ENCODE results near the gene CLSTN2. TPM values are rescaled to one million over a fixed set of nuclear protein-coding genes. Genes with fewer than 3 reads are reported as not detected.

CLSTN2 gene
- total and polyA plus RNA-seq, 2 experiments from 2014 or later, result 3.5 to 7.0 TPM

DNA sequence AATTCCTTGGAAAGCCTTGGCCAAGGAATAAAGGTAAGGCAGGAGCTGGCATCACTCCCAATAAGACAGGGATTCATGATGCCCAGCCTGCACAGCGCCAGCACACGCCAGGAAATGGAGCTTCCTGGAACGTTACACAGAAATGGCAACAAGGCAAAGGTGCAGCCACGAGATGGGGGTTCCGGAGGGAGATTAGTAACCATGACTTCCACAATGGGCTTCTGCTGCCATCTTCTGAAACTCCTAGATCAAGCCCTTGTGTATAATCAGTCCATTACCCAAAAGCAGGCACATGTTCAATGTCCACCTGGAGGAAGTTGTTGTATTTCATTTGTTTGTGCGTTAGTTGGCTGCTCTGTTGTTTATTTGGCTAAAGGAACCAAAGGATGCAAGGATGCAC, 611.7 kb downstream of the CLSTN2 start:
- H3K9me3 ChIP-seq (ENCODE audit: low read depth), result no peaks in the 10 kb centered on the region
- TF ChIP-seq, protein P1, sequence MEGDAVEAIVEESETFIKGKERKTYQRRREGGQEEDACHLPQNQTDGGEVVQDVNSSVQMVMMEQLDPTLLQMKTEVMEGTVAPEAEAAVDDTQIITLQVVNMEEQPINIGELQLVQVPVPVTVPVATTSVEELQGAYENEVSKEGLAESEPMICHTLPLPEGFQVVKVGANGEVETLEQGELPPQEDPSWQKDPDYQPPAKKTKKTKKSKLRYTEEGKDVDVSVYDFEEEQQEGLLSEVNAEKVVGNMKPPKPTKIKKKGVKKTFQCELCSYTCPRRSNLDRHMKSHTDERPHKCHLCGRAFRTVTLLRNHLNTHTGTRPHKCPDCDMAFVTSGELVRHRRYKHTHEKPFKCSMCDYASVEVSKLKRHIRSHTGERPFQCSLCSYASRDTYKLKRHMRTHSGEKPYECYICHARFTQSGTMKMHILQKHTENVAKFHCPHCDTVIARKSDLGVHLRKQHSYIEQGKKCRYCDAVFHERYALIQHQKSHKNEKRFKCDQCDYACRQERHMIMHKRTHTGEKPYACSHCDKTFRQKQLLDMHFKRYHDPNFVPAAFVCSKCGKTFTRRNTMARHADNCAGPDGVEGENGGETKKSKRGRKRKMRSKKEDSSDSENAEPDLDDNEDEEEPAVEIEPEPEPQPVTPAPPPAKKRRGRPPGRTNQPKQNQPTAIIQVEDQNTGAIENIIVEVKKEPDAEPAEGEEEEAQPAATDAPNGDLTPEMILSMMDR (IDR thresholded peaks at IDR 0.05; ENCODE audit: low read depth, low read length), result no peak
- H3K36me3 ChIP-seq, result no peaks in the 10 kb centered on the region
- no peak for DNase-seq (ENCODE audit: low read depth in 1 of 2, low spot score in 1 of 2)
- H3K27ac ChIP-seq, result no peak overlapping the region
- no peaks in the 10 kb centered on the region for H3K4me1 ChIP-seq (ENCODE audit: low read depth)
- H3K27me3 ChIP-seq, result no peaks in the 10 kb centered on the region
- H3K4me3 ChIP-seq, result no peak overlapping the region

DNA sequence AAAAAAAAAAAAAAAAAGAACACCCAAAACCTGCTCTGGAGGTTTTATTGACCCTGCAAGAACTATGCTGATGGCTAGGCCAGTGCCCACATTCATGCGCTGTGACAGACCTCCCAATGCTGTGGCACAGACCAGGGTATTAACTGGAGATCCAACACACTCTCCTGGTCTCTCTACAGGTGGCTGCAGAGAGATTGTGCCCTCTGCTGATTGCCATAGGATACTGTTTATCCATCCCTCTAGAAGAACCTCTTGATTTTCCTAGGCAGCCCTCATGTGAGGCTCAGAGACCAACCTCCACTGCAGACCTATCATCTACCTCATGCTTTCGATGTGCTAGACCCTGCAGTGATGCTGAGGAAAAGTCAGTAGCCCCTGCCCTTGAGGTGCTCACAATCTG, 617.4 kb downstream of the CLSTN2 start:
- Histone ChIP-seq H3K9me3 (ENCODE audit: low read depth) (no peaks in the 10 kb centered on the region), H3K4me3 (no peak overlapping the region), H3K36me3 (no peaks in the 10 kb centered on the region), H3K4me1 (ENCODE audit: low read depth) (no peaks in the 10 kb centered on the region), H3K27ac (no peak overlapping the region), H3K27me3 (no peaks in the 10 kb centered on the region)
- TF ChIP-seq, protein P1 (IDR thresholded peaks at IDR 0.05; ENCODE audit: low read depth, low read length), result no peak
- DNase-seq (ENCODE audit: low read depth in 1 of 2, low spot score in 1 of 2), result no peak

DNA sequence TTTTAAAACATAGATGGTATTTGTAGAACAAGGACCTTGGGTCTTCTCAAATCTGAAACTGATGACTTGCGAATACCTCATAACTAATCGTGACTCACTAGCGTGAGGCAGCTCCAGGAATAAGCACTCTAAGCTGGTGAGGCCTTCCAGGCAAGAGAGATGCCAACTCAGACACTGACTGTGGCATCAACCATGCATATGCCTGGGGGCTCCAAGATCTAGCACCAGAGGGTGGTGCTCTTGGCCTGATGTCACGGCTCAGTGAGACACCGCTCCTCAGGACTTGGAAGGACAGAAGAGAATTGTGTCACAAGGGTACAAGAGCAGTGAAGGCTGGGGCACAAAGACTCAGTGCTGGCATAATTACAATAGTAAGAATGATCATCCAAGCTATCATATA, 617.9 kb downstream of the CLSTN2 start:
- Histone ChIP-seq H3K27ac (no peak overlapping the region), H3K27me3 (no peaks in the 10 kb centered on the region), H3K4me3 (no peak overlapping the region), H3K36me3 (no peaks in the 10 kb centered on the region), H3K4me1 (ENCODE audit: low read depth) (no peaks in the 10 kb centered on the region), H3K9me3 (ENCODE audit: low read depth) (no peaks in the 10 kb centered on the region)
- no peak for DNase-seq (ENCODE audit: low read depth in 1 of 2, low spot score in 1 of 2)
- TF ChIP-seq, protein P1 (IDR thresholded peaks at IDR 0.05; ENCODE audit: low read depth, low read length), result no peak

DNA sequence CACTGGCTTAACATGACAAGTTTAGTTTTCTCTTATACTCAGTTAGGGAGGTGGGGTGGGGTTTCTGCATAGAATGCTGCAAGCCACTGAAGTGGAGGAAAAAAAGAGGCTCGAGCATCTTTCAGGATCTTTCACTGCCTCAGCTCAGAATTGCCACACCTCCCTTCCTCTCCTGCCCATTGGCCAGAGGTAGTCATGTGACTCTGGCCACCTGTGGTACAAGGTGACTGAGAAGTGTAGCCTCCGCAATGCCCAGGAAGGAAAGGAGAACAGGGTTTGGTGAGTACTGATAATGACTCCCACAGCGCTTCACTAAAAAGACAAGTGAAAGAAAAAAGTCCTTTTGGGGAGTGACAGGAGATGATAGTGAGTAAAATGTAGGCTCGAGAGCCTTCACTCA, 618.6 kb downstream of the CLSTN2 start:
- no peaks in the 10 kb centered on the region for H3K36me3 ChIP-seq
- no peak overlapping the region for H3K27ac ChIP-seq
- no peaks in the 10 kb centered on the region for H3K4me1 ChIP-seq (ENCODE audit: low read depth)
- H3K27me3 ChIP-seq, result no peaks in the 10 kb centered on the region
- H3K4me3 ChIP-seq, result no peak overlapping the region
- no peaks in the 10 kb centered on the region for H3K9me3 ChIP-seq (ENCODE audit: low read depth)
- TF ChIP-seq, protein P1 (IDR thresholded peaks at IDR 0.05; ENCODE audit: low read depth, low read length), result no peak
- no peak for DNase-seq (ENCODE audit: low read depth in 1 of 2, low spot score in 1 of 2)

DNA sequence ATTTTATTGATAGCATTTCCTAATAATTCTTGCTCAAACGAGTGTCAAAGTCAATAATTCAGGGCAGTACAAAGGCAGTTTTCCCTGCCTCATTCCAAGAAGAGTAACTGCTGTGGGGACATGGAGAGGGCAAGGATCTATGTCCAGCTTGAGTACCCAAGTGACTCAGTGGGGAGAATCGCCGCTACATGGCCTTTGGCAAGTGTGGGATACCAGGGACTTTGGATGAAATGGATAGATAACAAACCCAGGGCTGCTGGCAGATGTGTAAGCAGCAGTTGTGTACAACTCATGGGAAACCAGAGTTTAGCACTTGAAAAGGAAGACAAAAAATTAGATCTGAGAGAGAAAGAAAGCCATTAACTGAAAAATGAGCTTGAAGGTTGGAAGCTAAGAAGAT, 620.7 kb downstream of the CLSTN2 start:
- H3K9me3 ChIP-seq (ENCODE audit: low read depth), result no peaks in the 10 kb centered on the region
- H3K4me3 ChIP-seq, result no peak overlapping the region
- no peaks in the 10 kb centered on the region for H3K36me3 ChIP-seq
- no peaks in the 10 kb centered on the region for H3K27me3 ChIP-seq
- TF ChIP-seq, protein P1 (IDR thresholded peaks at IDR 0.05; ENCODE audit: low read depth, low read length), result no peak
- H3K4me1 ChIP-seq (ENCODE audit: low read depth), result no peaks in the 10 kb centered on the region
- DNase-seq (ENCODE audit: low read depth in 1 of 2, low spot score in 1 of 2), result no peak
- no peak overlapping the region for H3K27ac ChIP-seq

DNA sequence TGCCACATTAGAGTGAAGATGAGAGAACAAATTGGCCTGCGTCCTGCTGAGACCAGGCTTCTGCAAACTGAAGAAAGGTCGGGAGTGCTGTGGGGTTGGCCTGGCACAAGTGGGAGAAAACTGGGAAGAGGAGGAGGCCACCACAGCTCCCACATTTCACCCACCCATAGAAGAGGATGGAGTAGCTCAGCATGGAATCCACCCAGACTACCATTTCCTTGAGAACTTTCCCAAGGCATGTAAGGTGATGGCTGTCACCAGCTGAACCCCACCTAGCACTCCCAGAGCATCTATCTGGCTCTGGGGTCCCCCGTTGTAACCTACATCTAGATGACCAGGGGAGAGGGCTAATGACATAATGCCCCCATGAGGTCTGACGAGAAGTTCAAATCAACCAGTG, 622.5 kb downstream of the CLSTN2 start:
- Histone ChIP-seq H3K4me1 (ENCODE audit: low read depth) (no peaks in the 10 kb centered on the region), H3K27me3 (no peaks in the 10 kb centered on the region), H3K36me3 (no peaks in the 10 kb centered on the region), H3K4me3 (no peak overlapping the region), H3K9me3 (ENCODE audit: low read depth) (no peaks in the 10 kb centered on the region), H3K27ac (no peak overlapping the region)
- DNase-seq (ENCODE audit: low read depth in 1 of 2, low spot score in 1 of 2), result no peak
- TF ChIP-seq, protein P1 (IDR thresholded peaks at IDR 0.05; ENCODE audit: low read depth, low read length), result no peak

Data from cardiac muscle cell (in vitro differentiated cells and primary cell).